Frontal cortex (tissue), 4 donors: ENCODE measurements around the gene ENGASE. TPM values are rescaled to one million over a fixed set of nuclear protein-coding genes. Genes with fewer than 3 reads are reported as not detected.

Source experiments
- DNase-seq, 2 donors: peaks; one replicate each; pipeline ENCODE4 v3.0.0; 2012; ENCODE audit warnings: low spot score in 2 of 2
- FAIRE-seq: peaks from 2 replicates; lab custom pipeline; 2012; peaks lifted over from hg19 to GRCh38; lab: Jason Lieb, UNC
- total RNA-seq: library from RNA; depleted of rRNA; stranded (reverse); fragments of >200 nt; gene quantifications from one replicate; pipeline ENCODE4 v1.2.3, GENCODE V29; 2014
- donor health status: control.
- donor health status: control.
- donor health status: control.

Gene ENGASE
- total RNA-seq, 1 donor from 2014 or later, result 11.0 TPM

- FAIRE-seq (no peak), DNase-seq (no peak)
Measured at GRCh38 chr17:79048826-79049755, 25.5 kb upstream of the ENGASE start.

GRCh38 chr17:79049821-79050220 lies 24.8 kb upstream of the ENGASE start:
- DNase-seq (no peak), FAIRE-seq (no peak)

- no peak for DNase-seq
- no peak for FAIRE-seq
Measured at GRCh38 chr17:79050551-79050950, 24.1 kb upstream of the ENGASE start.

- no peak for FAIRE-seq
- no peak for DNase-seq
Measured at GRCh38 chr17:79051306-79051705, 23.3 kb upstream of the ENGASE start.

GRCh38 chr17:79052131-79052530 lies 22.5 kb upstream of the ENGASE start:
- DNase-seq (no peak), FAIRE-seq (no peak)

GRCh38 chr17:79053251-79053925 lies 21.2 kb upstream of the ENGASE start:
- no peak for DNase-seq
- no peak for FAIRE-seq

- DNase-seq (no peak), FAIRE-seq (no peak)
Measured at GRCh38 chr17:79054200-79054960, 20.2 kb upstream of the ENGASE start.

GRCh38 chr17:79055197-79055596 lies 19.4 kb upstream of the ENGASE start:
- no peak for FAIRE-seq
- DNase-seq, result no peak

- DNase-seq (no peak), FAIRE-seq (no peak)
Measured at GRCh38 chr17:79057737-79058385, 16.8 kb upstream of the ENGASE start.

GRCh38 chr17:79062691-79063090 lies 11.9 kb upstream of the ENGASE start:
- FAIRE-seq, result no peak
- DNase-seq, result no peak

GRCh38 chr17:79064026-79064425 lies 10.6 kb upstream of the ENGASE start:
- DNase-seq, result no peak
- FAIRE-seq, result no peak

- DNase-seq (no peak), FAIRE-seq (no peak)
Measured at GRCh38 chr17:79065105-79065670, 9.4 kb upstream of the ENGASE start.

GRCh38 chr17:79066963-79067362 lies 7.7 kb upstream of the ENGASE start:
- DNase-seq (no peak), FAIRE-seq (no peak)

- FAIRE-seq, result no peak
- no peak for DNase-seq
Measured at GRCh38 chr17:79070266-79070880, 4.3 kb upstream of the ENGASE start.

- no peak for DNase-seq
- no peak for FAIRE-seq
Measured at GRCh38 chr17:79071161-79071740, 3.4 kb upstream of the ENGASE start.

GRCh38 chr17:79072544-79072943 lies 2.1 kb upstream of the ENGASE start:
- FAIRE-seq, result no peak
- DNase-seq, result no peak

GRCh38 chr17:79073016-79073705 lies 1.5 kb upstream of the ENGASE start:
- no peak for FAIRE-seq
- DNase-seq, result no peak

- FAIRE-seq (no peak), DNase-seq (no peak)
Measured at GRCh38 chr17:79073706-79074088, 927 bp upstream of the ENGASE start.
